Liver (tissue), 9 donors: ENCODE data around the gene DOCK1. TPM values are rescaled to one million over a fixed set of nuclear protein-coding genes. Genes with fewer than 3 reads are reported as not detected.

ENCODE experiments used
- DNase-seq: peaks from one replicate; pipeline ENCODE4 v3.0.0-alpha.2; 2017; ENCODE audit warnings: low spot score
- H3K27ac ChIP-seq, 2 donors: one replicate each; pipeline ENCODE4 v1.7.0; 2013; ENCODE audit warnings: inconsistent platforms in 2 of 2, low read length in 2 of 2, control low read depth in 1 of 2, low read depth in 1 of 2, mild to moderate bottlenecking in 1 of 2
- H3K27me3 ChIP-seq, 4 donors: one replicate each; pipeline versions ENCODE4 v1.6.1 to v1.7.0; 2013; ENCODE audit warnings: low read length in 3 of 4, inconsistent platforms in 1 of 4, mild to moderate bottlenecking in 1 of 4, moderate library complexity in 1 of 4; ENCODE audit not compliant: control insufficient read depth in 4 of 4, insufficient read depth in 4 of 4
- H3K36me3 ChIP-seq, 4 donors: one replicate each; pipeline versions ENCODE4 v1.6.1 to v1.7.0; 2013; ENCODE audit warnings: low read length in 3 of 4, mild to moderate bottlenecking in 3 of 4, low read depth in 1 of 4, moderate library complexity in 1 of 4; ENCODE audit not compliant: control insufficient read depth in 4 of 4, insufficient read depth in 3 of 4
- H3K4me1 ChIP-seq, 4 donors: one replicate each; pipeline versions ENCODE4 v1.6.1 to v1.7.0; 2013; ENCODE audit warnings: low read length in 3 of 4, mild to moderate bottlenecking in 3 of 4, moderate library complexity in 1 of 4; ENCODE audit not compliant: control insufficient read depth in 4 of 4, insufficient read depth in 4 of 4
- H3K4me3 ChIP-seq, 3 donors: one replicate each; pipeline versions ENCODE4 v1.6.1 to v1.7.0; 2013; ENCODE audit warnings: low read length in 3 of 3, control low read depth in 1 of 3, low read depth in 1 of 3, mild to moderate bottlenecking in 1 of 3
- H3K9ac ChIP-seq, 2 donors: one replicate each; pipeline ENCODE4 v1.7.0; 2013; ENCODE audit warnings: low read length in 2 of 2, mild to moderate bottlenecking in 2 of 2, moderate library complexity in 2 of 2, control low read depth in 1 of 2, low read depth in 1 of 2
- H3K9me3 ChIP-seq, 4 donors: one replicate each; pipeline versions ENCODE4 v1.6.1 to v1.7.0; 2013; ENCODE audit warnings: low read length in 3 of 4; ENCODE audit not compliant: control insufficient read depth in 4 of 4
- ATF3 ChIP-seq: IDR thresholded peaks from 2 replicates; pipeline ENCODE4 v1.6.1; 2016; ENCODE audit warnings: antibody characterized with exemption
- EGR1 ChIP-seq, 2 donors: IDR thresholded peaks; 2 replicates each; pipeline ENCODE4 v1.6.1; 2016 to 2018; ENCODE audit warnings: antibody characterized with exemption in 2 of 2, low read depth in 2 of 2
- FOXA1 ChIP-seq: IDR thresholded peaks from 2 replicates; pipeline ENCODE4 v1.6.1; 2016; ENCODE audit warnings: antibody characterized with exemption
- FOXA2 ChIP-seq: IDR thresholded peaks from 2 replicates; pipeline ENCODE4 v1.6.1; 2016; ENCODE audit warnings: antibody characterized with exemption
- GABPA ChIP-seq, 2 donors: IDR thresholded peaks in 1 of 2; conservative IDR thresholded peaks in 1 of 2; 2 replicates each; pipeline ENCODE4 v1.6.1; 2016; ENCODE audit warnings: antibody characterized with exemption in 2 of 2, mild to moderate bottlenecking in 1 of 2, moderate library complexity in 1 of 2
- HNF4A ChIP-seq, 2 donors: conservative IDR thresholded peaks; 2 replicates each; pipeline ENCODE4 v1.6.1; 2016; ENCODE audit warnings: antibody characterized with exemption in 2 of 2, mild to moderate bottlenecking in 2 of 2
- HNF4G ChIP-seq: IDR thresholded peaks from 2 replicates; pipeline ENCODE4 v1.6.1; 2016; ENCODE audit warnings: antibody characterized with exemption
- JUND ChIP-seq, 2 donors: IDR thresholded peaks; 2 replicates each; pipeline ENCODE4 v1.6.1; 2016; ENCODE audit warnings: antibody characterized with exemption in 2 of 2
- MAX ChIP-seq: IDR thresholded peaks from 2 replicates; pipeline ENCODE4 v1.6.1; 2016; ENCODE audit warnings: antibody characterized with exemption
- NR2F2 ChIP-seq: IDR thresholded peaks from 2 replicates; pipeline ENCODE4 v1.6.1; 2016; ENCODE audit warnings: antibody characterized with exemption
- RAD21 ChIP-seq, 2 donors: IDR thresholded peaks; 2 replicates each; pipeline ENCODE4 v1.6.1; 2016; ENCODE audit warnings: antibody characterized with exemption in 2 of 2, mild to moderate bottlenecking in 2 of 2
- RXRA ChIP-seq, 2 donors: IDR thresholded peaks; 2 replicates each; pipeline ENCODE4 v1.6.1; 2017 to 2018; ENCODE audit warnings: antibody characterized with exemption in 2 of 2, mild to moderate bottlenecking in 1 of 2
- SP1 ChIP-seq: IDR thresholded peaks from 2 replicates; pipeline ENCODE4 v1.6.1; 2018; ENCODE audit warnings: antibody characterized with exemption, mild to moderate bottlenecking
- TAF1 ChIP-seq: conservative IDR thresholded peaks from 2 replicates; pipeline ENCODE4 v1.6.1; 2016; ENCODE audit warnings: antibody characterized with exemption, mild to moderate bottlenecking
- YY1 ChIP-seq: IDR thresholded peaks from 2 replicates; pipeline ENCODE4 v1.6.1; 2016; ENCODE audit warnings: antibody characterized with exemption, mild to moderate bottlenecking
- ZBTB33 ChIP-seq: IDR thresholded peaks from 2 replicates; pipeline ENCODE4 v1.6.1; 2016; ENCODE audit warnings: antibody characterized with exemption
- WGBS: extraction: QIAGEN DNeasy Blood & Tissue Kit; methylation state at CpG from one replicate; pipeline ENCODE4 v1.1.7; 2013; 5-methylcytosine and 5-hydroxymethylcytosine counted together
- polyA plus RNA-seq, 2 donors: library from polyadenylated mRNA; stranded (reverse) in 1 of 2; unstranded in 1 of 2; fragments of 200-250 nt in 1 of 2; fragments of >200 nt in 1 of 2; fragmentation: Nextera tagmentation in 1 of 2; extraction: Ambion mirVana in 1 of 2; gene quantifications; one replicate each; pipeline versions ENCODE4 v1.2.1 to v1.2.3, GENCODE V29; 2013 to 2015
- total RNA-seq, 2 donors: library from RNA; depleted of rRNA; stranded (reverse); fragments of >200 nt; gene quantifications; one replicate each; pipeline ENCODE4 v1.2.3, GENCODE V29; 2014
- TF ChIP-seq, protein P1 (sequence below): fragments of 150-350 bp; IDR thresholded peaks from 2 replicates; pipeline ENCODE4 v1.5.1; 2017; ENCODE audit warnings: improper control_type of control experiment, low read depth, low read length; ENCODE audit not compliant: missing input control
- TF ChIP-seq, protein P2 (sequence below): IDR thresholded peaks from 2 replicates; pipeline ENCODE4 v1.6.1; 2016; ENCODE audit warnings: antibody characterized with exemption, mild to moderate bottlenecking
- donor health status: healthy.
- donor health status: healthy.
- donor health status: healthy.
- donor health status: healthy.
- donor health status: healthy.

Gene DOCK1
- total and polyA plus RNA-seq, 4 donors, result 3.8 to 28.8 (median 9.1) TPM

- no peaks in the 10 kb centered on the region for H3K4me1 ChIP-seq
- no peaks in the 10 kb centered on the region for H3K9me3 ChIP-seq
- TF ChIP-seq RAD21 (IDR thresholded peaks at IDR 0.05) (no peak), RXRA (IDR thresholded peaks at IDR 0.05) (no peak), HNF4G (no peak), YY1 (no peak), FOXA2 (no peak), EGR1 (IDR thresholded peaks at IDR 0.05; ENCODE audit: low read depth in 2 of 2) (no peak), MAX (no peak), NR2F2 (no peak), TAF1 (no peak), ATF3 (no peak), ZBTB33 (no peak), FOXA1 (no peak), GABPA (IDR thresholded peaks at IDR 0.05 in 1 of 2, conservative IDR thresholded peaks at IDR 0.05 in 1 of 2) (no peak), SP1 (no peak), HNF4A (conservative IDR thresholded peaks at IDR 0.05) (no peak), JUND (IDR thresholded peaks at IDR 0.05) (no peak)
- TF ChIP-seq, protein P1, sequence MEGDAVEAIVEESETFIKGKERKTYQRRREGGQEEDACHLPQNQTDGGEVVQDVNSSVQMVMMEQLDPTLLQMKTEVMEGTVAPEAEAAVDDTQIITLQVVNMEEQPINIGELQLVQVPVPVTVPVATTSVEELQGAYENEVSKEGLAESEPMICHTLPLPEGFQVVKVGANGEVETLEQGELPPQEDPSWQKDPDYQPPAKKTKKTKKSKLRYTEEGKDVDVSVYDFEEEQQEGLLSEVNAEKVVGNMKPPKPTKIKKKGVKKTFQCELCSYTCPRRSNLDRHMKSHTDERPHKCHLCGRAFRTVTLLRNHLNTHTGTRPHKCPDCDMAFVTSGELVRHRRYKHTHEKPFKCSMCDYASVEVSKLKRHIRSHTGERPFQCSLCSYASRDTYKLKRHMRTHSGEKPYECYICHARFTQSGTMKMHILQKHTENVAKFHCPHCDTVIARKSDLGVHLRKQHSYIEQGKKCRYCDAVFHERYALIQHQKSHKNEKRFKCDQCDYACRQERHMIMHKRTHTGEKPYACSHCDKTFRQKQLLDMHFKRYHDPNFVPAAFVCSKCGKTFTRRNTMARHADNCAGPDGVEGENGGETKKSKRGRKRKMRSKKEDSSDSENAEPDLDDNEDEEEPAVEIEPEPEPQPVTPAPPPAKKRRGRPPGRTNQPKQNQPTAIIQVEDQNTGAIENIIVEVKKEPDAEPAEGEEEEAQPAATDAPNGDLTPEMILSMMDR, result no peak
- TF ChIP-seq, protein P2, sequence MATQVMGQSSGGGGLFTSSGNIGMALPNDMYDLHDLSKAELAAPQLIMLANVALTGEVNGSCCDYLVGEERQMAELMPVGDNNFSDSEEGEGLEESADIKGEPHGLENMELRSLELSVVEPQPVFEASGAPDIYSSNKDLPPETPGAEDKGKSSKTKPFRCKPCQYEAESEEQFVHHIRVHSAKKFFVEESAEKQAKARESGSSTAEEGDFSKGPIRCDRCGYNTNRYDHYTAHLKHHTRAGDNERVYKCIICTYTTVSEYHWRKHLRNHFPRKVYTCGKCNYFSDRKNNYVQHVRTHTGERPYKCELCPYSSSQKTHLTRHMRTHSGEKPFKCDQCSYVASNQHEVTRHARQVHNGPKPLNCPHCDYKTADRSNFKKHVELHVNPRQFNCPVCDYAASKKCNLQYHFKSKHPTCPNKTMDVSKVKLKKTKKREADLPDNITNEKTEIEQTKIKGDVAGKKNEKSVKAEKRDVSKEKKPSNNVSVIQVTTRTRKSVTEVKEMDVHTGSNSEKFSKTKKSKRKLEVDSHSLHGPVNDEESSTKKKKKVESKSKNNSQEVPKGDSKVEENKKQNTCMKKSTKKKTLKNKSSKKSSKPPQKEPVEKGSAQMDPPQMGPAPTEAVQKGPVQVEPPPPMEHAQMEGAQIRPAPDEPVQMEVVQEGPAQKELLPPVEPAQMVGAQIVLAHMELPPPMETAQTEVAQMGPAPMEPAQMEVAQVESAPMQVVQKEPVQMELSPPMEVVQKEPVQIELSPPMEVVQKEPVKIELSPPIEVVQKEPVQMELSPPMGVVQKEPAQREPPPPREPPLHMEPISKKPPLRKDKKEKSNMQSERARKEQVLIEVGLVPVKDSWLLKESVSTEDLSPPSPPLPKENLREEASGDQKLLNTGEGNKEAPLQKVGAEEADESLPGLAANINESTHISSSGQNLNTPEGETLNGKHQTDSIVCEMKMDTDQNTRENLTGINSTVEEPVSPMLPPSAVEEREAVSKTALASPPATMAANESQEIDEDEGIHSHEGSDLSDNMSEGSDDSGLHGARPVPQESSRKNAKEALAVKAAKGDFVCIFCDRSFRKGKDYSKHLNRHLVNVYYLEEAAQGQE, result no peak
- DNase-seq, result no peak
- no peak overlapping the region for H3K4me3 ChIP-seq
- H3K27ac ChIP-seq, result no peak overlapping the region
- WGBS, result 78% methylated on average over 6 of the region's 6 CpGs
- no peak overlapping the region for H3K9ac ChIP-seq
- H3K36me3 ChIP-seq, result no peaks in the 10 kb centered on the region
- peaks cover 0 to 8% (median 3%) of the 10 kb centered on the region in 4 donors for H3K27me3 ChIP-seq
Observed at GRCh38 chr10:127486355-127486754, 581.1 kb downstream of the DOCK1 start.
